ENCODE measurements around the gene LSAMP.

The LSAMP gene

GRCh38 chr3:115838786-115839185, 606.5 kb downstream of the LSAMP start:
- TF ChIP-seq CTCF (IDR thresholded peaks at IDR 0.05) = no peak

GRCh38 chr3:115836944-115837343, 608.3 kb downstream of the LSAMP start:
- peak; percentile 82 for TF ChIP-seq CTCF (IDR thresholded peaks at IDR 0.05)

- no peak for TF ChIP-seq CTCF (IDR thresholded peaks at IDR 0.05)
Observed at GRCh38 chr3:115835946-115836345, 609.3 kb downstream of the LSAMP start.

GRCh38 chr3:115834068-115834467, 611.2 kb downstream of the LSAMP start:
- no peak for TF ChIP-seq CTCF (IDR thresholded peaks at IDR 0.05)

GRCh38 chr3:115833074-115833473, 612.2 kb downstream of the LSAMP start:
- TF ChIP-seq CTCF (IDR thresholded peaks at IDR 0.05) = no peak

- peak; percentile 30 for TF ChIP-seq CTCF (IDR thresholded peaks at IDR 0.05)
Observed at GRCh38 chr3:115832265-115832664, 613.0 kb downstream of the LSAMP start.

GRCh38 chr3:115831864-115832263, 613.4 kb downstream of the LSAMP start:
- TF ChIP-seq CTCF (IDR thresholded peaks at IDR 0.05) = no peak

GRCh38 chr3:115830764-115831395, 614.4 kb downstream of the LSAMP start:
- no peak for TF ChIP-seq CTCF (IDR thresholded peaks at IDR 0.05)

Measured in LNCAP (cell line).